Progenitor cell of endocrine pancreas (in vitro differentiated cells): ENCODE data around the gene FBXW7. TPM values are rescaled to one million over a fixed set of nuclear protein-coding genes. Genes with fewer than 3 reads are reported as not detected.

Source experiments
- DNase-seq: peaks from one replicate; pipeline ENCODE4 v3.0.0; 2021; ENCODE audit warnings: low spot score; ENCODE audit not compliant: unreplicated experiment
- H3K27ac Mint-ChIP-seq: 2 replicates; pipeline ENCODE4 v1.8.0; 2021; ENCODE audit warnings: mild to moderate bottlenecking, moderate library complexity, mixed read lengths
- H3K27me3 Mint-ChIP-seq: 2 replicates; pipeline ENCODE4 v1.8.0; 2021; ENCODE audit warnings: mixed read lengths
- H3K36me3 Mint-ChIP-seq: 2 replicates; pipeline ENCODE4 v1.8.0; 2022; ENCODE audit warnings: mixed read lengths; ENCODE audit not compliant: insufficient read depth
- H3K4me1 Mint-ChIP-seq: 2 replicates; pipeline ENCODE4 v1.8.0; 2021; ENCODE audit warnings: low read depth, mixed read lengths
- H3K4me3 Mint-ChIP-seq: 2 replicates; pipeline ENCODE4 v1.8.0; 2021; ENCODE audit warnings: low read depth, mild to moderate bottlenecking, moderate library complexity, mixed read lengths
- H3K9me3 Mint-ChIP-seq: 2 replicates; pipeline ENCODE4 v1.8.0; 2021; ENCODE audit warnings: low read depth, mixed read lengths
- total RNA-seq: library from RNA; stranded (reverse); gene quantifications from 2 replicates; pipeline ENCODE4 v1.2.1, GENCODE V29; 2021
- TF ChIP-seq, protein P1 (sequence below): fragments of 200-600 bp; sonication (generic); IDR thresholded peaks from one replicate; pipeline ENCODE4 v1.5.0; 2021; ENCODE audit warnings: antibody characterized with exemption, mild to moderate bottlenecking; ENCODE audit not compliant: unreplicated experiment

Gene FBXW7
- total RNA-seq, 1 donor from 2014 or later, result 52.1 TPM

GRCh38 chr4:152308951-152309350 is 226.9 kb downstream of the FBXW7 start:
- DNase-seq, result no peak
- TF ChIP-seq, protein P1, sequence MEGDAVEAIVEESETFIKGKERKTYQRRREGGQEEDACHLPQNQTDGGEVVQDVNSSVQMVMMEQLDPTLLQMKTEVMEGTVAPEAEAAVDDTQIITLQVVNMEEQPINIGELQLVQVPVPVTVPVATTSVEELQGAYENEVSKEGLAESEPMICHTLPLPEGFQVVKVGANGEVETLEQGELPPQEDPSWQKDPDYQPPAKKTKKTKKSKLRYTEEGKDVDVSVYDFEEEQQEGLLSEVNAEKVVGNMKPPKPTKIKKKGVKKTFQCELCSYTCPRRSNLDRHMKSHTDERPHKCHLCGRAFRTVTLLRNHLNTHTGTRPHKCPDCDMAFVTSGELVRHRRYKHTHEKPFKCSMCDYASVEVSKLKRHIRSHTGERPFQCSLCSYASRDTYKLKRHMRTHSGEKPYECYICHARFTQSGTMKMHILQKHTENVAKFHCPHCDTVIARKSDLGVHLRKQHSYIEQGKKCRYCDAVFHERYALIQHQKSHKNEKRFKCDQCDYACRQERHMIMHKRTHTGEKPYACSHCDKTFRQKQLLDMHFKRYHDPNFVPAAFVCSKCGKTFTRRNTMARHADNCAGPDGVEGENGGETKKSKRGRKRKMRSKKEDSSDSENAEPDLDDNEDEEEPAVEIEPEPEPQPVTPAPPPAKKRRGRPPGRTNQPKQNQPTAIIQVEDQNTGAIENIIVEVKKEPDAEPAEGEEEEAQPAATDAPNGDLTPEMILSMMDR, result no peak
- Mint-ChIP-seq H3K9me3 (no peaks in the 10 kb centered on the region), H3K27ac (no peak overlapping the region), H3K36me3 (no peaks in the 10 kb centered on the region), H3K4me1 (peaks cover 10% of the 10 kb centered on the region), H3K27me3 (no peaks in the 10 kb centered on the region), H3K4me3 (no peak overlapping the region)

- no peak overlapping the region for H3K4me3 Mint-ChIP-seq
- no peak for DNase-seq
- TF ChIP-seq, protein P1, result no peak
- no peaks in the 10 kb centered on the region for H3K27me3 Mint-ChIP-seq
- H3K36me3 Mint-ChIP-seq, result no peaks in the 10 kb centered on the region
- H3K4me1 Mint-ChIP-seq, result peaks cover 10% of the 10 kb centered on the region
- H3K9me3 Mint-ChIP-seq, result no peaks in the 10 kb centered on the region
- no peak overlapping the region for H3K27ac Mint-ChIP-seq
Observed at GRCh38 chr4:152307669-152308068, 228.2 kb downstream of the FBXW7 start.

DNA sequence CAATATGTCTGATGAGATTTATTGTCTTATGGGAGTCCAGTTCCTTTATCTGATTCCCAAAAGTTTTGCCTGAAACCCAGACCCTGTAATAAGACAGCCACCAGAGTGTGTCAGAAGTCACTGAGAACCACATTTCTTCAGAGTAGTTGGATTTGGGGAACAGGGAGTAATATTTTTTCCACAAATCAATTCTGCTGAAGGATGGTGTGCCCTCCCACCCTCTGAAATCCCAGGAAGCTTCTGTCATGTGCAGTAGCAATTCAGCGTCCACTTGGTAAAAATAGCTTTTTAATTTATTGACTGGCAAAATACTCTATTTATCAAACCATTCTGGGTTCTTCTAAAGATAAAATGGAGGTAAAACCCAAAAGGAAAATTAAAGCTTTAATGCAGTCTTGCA is 229.4 kb downstream of the FBXW7 start:
- Mint-ChIP-seq H3K27me3 (no peaks in the 10 kb centered on the region), H3K4me1 (peaks cover 10% of the 10 kb centered on the region), H3K9me3 (no peaks in the 10 kb centered on the region), H3K4me3 (no peak overlapping the region), H3K27ac (no peak overlapping the region), H3K36me3 (no peaks in the 10 kb centered on the region)
- TF ChIP-seq, protein P1, result no peak
- DNase-seq, result no peak

GRCh38 chr4:152304220-152304619 is 231.7 kb downstream of the FBXW7 start:
- Mint-ChIP-seq H3K4me3 (no peak overlapping the region), H3K27ac (peak overlapping the region; percentile 57), H3K27me3 (no peaks in the 10 kb centered on the region), H3K36me3 (no peaks in the 10 kb centered on the region), H3K4me1 (peaks cover 9% of the 10 kb centered on the region), H3K9me3 (no peaks in the 10 kb centered on the region)
- DNase-seq, result no peak
- TF ChIP-seq, protein P1, result no peak

DNA sequence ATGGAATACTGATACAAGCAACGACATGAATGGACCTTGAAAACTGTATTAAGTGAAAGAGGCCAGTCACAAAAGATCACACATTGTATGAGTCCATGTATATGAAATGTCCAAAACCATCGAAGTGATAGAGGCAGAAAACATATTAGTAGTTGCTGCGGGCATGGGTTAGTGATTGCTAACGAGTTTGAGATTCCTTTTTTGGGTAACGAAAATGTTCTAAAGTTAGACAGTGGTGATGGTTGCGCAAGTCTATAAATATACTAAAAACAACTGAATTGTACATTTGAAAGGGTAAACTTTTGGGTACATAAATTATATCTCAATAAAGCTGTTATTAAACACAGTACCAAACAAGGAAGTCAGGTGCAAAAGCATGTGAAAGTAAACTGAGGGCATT is 234.5 kb downstream of the FBXW7 start:
- no peak overlapping the region for H3K27ac Mint-ChIP-seq
- no peaks in the 10 kb centered on the region for H3K36me3 Mint-ChIP-seq
- H3K9me3 Mint-ChIP-seq, result no peaks in the 10 kb centered on the region
- H3K4me1 Mint-ChIP-seq, result peaks cover 6% of the 10 kb centered on the region
- H3K27me3 Mint-ChIP-seq, result peaks cover 3% of the 10 kb centered on the region
- no peak overlapping the region for H3K4me3 Mint-ChIP-seq
- no peak for DNase-seq
- TF ChIP-seq, protein P1, result no peak
